ENCODE results near the gene MOB1B.

DNA sequence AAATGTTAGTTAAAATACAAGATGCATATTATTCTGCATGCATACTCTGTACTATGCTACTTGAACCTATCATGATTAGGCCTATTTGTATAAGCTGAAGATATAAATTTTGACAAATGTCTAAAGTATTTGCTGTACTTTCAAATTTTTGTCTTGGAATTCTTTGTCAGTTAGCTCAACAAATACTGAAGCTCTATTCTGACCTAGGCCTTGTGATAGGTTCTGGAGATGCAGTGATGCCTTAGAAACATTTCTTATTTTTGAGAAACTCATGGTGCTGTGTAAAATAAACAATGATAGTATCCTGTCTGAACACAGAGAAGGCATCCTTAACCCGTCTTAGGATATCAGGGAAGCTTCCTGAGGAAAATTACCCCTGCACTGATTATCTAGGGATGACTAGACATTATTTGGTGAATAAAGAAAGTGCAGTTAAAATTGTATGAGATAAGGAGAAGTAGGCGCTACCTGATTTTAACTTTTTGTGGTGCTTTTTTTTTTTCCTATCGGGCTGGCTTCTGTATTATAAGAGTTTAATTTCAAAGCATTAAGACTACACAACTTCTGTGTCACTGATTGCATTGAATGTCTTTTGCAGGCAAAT is 43.4 kb downstream of the MOB1B start:
- no peak for TF ChIP-seq POLR2A (IDR thresholded peaks at IDR 0.05; ENCODE audit: low read depth, low read length)
- TF ChIP-seq POLR2AphosphoS5 (IDR thresholded peaks at IDR 0.05; ENCODE audit: low read depth, low read length) = no peak
